HG02973 (cell line): Measurements from ENCODE around the gene MSN.

ENCODE experiments used
- ATAC-seq: cut with Tn5 transposase; IDR thresholded peaks from one replicate; pipeline ENCODE4 v1.9.1; 2021; ENCODE audit warnings: moderate library complexity; ENCODE audit not compliant: unreplicated experiment

The MSN gene

GRCh38 chrX:65671966-65672365 is 4.5 kb downstream of the MSN start:
- ATAC-seq, result no peak

GRCh38 chrX:65673857-65674203 is 6.4 kb downstream of the MSN start:
- no peak for ATAC-seq

GRCh38 chrX:65674204-65674893 is 6.9 kb downstream of the MSN start:
- ATAC-seq, result no peak

- ATAC-seq, result no peak
Measured at GRCh38 chrX:65677954-65678469, 10.6 kb downstream of the MSN start.

GRCh38 chrX:65679071-65679540 is 11.7 kb downstream of the MSN start:
- no peak for ATAC-seq

- no peak for ATAC-seq
Measured at GRCh38 chrX:65681810-65682209, 14.4 kb downstream of the MSN start.

GRCh38 chrX:65685112-65685511 is 17.7 kb downstream of the MSN start:
- ATAC-seq, result no peak

GRCh38 chrX:65686236-65686635 is 18.8 kb downstream of the MSN start:
- ATAC-seq, result no peak

- no peak for ATAC-seq
Measured at GRCh38 chrX:65687367-65687766, 19.9 kb downstream of the MSN start.

GRCh38 chrX:65688403-65688871 is 21.0 kb downstream of the MSN start:
- peak; percentile 85 for ATAC-seq

- ATAC-seq, result no peak
Measured at GRCh38 chrX:65689377-65689776, 21.9 kb downstream of the MSN start.

GRCh38 chrX:65690057-65690855 is 22.8 kb downstream of the MSN start:
- no peak for ATAC-seq

- no peak for ATAC-seq
Measured at GRCh38 chrX:65695849-65696449, 28.5 kb downstream of the MSN start.

GRCh38 chrX:65696613-65697012 is 29.2 kb downstream of the MSN start:
- no peak for ATAC-seq

- no peak for ATAC-seq
Measured at GRCh38 chrX:65697211-65697641, 29.8 kb downstream of the MSN start.

- ATAC-seq, result peak; percentile 52
Measured at GRCh38 chrX:65697915-65698796, 30.7 kb downstream of the MSN start.

- ATAC-seq, result peak; percentile 28
Measured at GRCh38 chrX:65702956-65703355, 35.5 kb downstream of the MSN start.

- no peak for ATAC-seq
Measured at GRCh38 chrX:65705439-65705838, 38.0 kb downstream of the MSN start.

- peak; percentile 46 for ATAC-seq
Measured at GRCh38 chrX:65706041-65706828, 38.8 kb downstream of the MSN start.

GRCh38 chrX:65707151-65707550 is 39.7 kb downstream of the MSN start:
- ATAC-seq, result no peak
